T-helper 2 cell treated with Interferon-gamma antibody and Interleukin-4, amounts not matched to agents 100 ng/mL and 5 ng/mL, for 36 hours (primary cell): ENCODE results near the gene SIRT5. TPM values are rescaled to one million over a fixed set of nuclear protein-coding genes. Genes with fewer than 3 reads are reported as not detected.

ENCODE experiments used
- intact Hi-C: fragments of 100-400 bp; cut with micrococcal nuclease; formaldehyde crosslinking; loops from one replicate; pipeline ENCODE4 v1.15.1; 2023
- total RNA-seq: library from RNA; stranded (reverse); gene quantifications from 2 replicates; pipeline ENCODE4 v1.2.3, GENCODE V29; 2022

Gene SIRT5
- 9.0 and 9.4 TPM in 2 replicates for total RNA-seq

DNA sequence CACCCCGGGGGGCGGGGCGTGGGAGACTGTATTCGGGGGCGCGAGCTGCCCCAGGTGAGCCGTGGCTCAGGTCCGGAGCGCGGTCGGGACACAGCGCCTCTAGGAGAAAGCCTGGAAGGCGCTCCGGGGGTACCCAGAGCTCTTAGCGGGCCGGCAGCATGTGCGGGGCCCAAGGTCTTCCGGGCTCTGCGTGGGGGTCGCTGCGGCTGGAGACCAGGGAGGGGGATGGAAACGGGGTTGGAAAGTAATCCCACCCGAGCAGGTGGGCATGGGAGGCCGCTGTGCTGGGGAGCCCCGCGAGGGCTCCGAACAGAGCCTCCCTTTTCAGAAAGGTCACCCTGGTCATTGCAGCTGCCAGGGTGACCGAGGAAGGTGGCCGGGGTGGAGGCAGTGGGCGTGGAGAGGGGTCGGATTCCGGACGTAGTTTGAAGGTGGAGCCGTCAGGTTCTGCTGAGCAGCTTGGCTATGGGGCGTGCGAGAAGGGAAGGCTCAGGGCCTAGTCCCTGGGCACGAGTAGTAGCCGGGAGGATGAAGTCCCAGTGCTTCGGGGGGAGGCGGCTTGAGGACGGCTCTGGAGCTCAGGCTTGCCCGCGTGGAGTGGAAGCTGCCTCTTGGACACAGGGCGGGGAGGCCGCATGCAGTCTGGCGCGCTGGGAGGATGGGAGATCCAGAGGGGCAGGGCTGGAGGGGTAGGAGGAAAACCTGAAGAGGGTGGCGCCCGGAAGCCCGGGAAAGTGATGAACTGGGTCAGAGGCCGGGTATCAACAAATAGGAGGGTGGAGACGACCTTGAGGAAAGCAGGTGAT is at the start of gene SIRT5:
SIRT5 (plus strand) TSS at position 31 of the 806 bp plus-strand sequence. CDS start 9,510 bp downstream, outside the sequence.
- intact Hi-C loops: loop anchor here (1.0 to 10.0 kb wide), 12 partner anchors 18 to 1560 kb away; partner anchors contain the start of genes HIVEP1, MCUR1, NOL7 and RANBP9

GRCh38 chr6:13524801-13525508 is 49.4 kb upstream of the SIRT5 start:
- intact Hi-C loops: no loop called here

DNA sequence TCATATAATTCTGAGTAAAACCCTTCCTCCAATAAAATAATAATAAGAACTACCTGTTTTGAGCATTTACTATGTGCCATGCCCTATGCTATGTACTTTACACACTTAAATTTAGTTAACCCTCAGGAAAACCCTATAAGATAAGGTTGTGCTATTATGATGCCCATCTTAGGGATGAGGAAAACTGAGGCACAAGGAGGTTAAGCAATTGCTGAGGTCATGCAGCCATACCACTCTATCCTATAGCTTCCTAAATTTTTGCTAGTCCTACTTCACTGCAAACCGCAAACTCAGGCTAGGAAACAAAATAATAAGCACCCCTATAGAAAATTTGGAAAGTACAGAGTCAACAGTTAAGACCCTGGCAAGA is 48.1 kb upstream of the SIRT5 start:
- intact Hi-C loops: no loop called here

DNA sequence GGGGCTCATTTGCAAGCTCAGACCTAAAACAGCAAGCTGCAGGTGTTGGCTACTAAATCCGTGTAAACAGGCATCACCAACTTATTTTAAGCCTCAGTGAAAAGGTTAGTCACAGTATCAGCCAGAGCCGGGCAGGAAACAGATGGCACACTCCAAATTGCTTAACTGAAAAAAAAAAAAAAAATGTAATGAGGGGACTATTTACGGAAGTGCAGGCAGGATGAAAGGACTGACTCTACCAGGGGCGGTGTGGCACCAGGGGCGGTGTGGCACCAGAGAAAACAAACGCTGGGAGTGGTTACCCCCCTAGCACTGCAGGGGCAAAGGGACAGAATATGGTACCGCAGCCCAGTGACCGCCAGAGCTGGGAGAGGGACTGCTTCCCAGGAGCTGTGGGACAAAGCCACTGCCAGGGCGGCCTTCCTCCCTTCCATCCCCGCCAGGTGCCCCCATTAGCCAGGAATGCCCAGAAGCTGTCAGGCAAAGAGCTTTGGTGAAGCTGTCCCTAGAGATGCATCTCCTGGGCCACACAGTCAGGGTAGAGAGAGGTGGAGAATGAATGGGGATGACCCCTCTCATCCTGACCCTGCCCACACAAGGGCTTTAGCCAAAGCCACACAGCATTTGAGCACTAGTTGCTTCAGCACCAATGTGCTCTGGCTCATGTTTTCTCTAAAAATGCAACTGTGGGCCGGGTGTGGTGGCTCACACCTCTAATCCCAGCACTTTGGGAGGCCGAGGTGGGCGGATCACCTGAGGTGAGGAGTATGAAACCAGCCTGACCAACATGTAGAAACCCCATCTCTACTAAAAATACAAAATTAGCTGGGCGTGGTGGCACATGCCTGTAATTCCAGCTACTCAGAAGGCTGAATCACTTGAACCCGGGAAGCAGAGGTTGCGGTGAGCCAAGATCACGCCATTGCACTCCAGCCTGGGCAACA is 47.4 kb upstream of the SIRT5 start:
- intact Hi-C loops: no loop called here

DNA sequence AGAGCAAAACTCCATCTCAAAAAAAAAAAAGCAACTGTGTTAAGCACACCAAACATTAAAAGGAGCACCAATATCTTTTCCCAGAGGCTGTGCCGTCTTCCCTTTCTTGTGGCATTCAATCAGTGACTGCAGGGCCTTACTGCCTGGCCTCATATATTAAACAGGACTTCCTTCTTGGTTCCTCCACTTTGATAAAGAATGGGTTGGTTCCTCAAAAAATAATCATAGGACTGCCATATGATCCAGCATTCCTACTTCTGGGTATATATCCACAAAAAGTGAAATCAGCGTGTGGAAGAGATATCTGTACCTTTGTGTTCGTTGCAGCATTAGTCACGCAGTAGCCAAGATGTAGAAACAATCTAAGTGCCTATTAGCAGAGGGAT is 46.7 kb upstream of the SIRT5 start:
- intact Hi-C loops: no loop called here

- intact Hi-C loops: no loop called here
Measured at GRCh38 chr6:13528232-13528631, 46.2 kb upstream of the SIRT5 start.

- intact Hi-C loops: no loop called here
Measured at GRCh38 chr6:13528777-13529343, 45.5 kb upstream of the SIRT5 start.

- intact Hi-C loops: no loop called here
Measured at GRCh38 chr6:13531956-13532355, 42.4 kb upstream of the SIRT5 start.

- intact Hi-C loops: no loop called here
Measured at GRCh38 chr6:13534536-13534935, 39.9 kb upstream of the SIRT5 start.

GRCh38 chr6:13535306-13535705 is 39.1 kb upstream of the SIRT5 start:
- intact Hi-C loops: no loop called here

GRCh38 chr6:13536796-13537526 is 37.4 kb upstream of the SIRT5 start:
- intact Hi-C loops: no loop called here

DNA sequence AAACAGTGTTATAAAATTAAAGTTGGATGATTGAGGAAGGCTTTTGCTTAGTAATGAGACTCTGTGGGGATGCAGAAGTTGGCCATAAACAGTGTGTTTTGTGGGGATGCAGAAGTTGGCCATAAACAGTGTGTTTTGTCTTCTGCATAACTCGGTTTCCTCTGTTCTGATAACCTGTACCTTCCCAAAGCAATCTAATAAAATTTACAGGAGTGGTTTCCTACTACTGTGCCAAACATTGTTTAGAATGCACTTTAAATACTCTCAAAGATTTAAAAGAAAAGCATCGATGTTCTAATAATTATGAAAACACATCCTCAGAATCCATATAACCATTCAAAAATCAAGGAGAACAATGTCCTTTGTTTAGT is 36.9 kb upstream of the SIRT5 start:
- intact Hi-C loops: no loop called here

DNA sequence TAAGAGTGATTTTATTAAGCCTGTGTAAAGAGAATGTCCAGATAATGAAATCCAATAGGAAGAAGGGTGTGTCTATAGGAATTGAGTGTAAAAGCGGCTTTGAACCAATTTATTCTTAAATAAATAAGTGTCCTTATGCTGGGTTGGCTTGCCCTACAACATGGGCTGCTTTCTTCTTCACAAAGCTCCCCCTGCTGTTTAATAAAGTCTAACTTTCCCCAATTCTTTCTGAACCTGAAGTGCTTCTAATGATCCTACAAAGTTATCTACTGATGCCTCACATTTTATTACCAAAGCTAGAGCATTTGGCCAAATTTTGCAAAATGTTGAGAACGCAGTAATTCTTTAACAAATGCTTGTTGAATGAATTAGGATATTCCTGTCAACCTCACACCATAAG is 36.3 kb upstream of the SIRT5 start:
- intact Hi-C loops: loop anchor here (2.0 kb wide), 1 partner anchor 201 kb away; no protein-coding TSS in a partner anchor

GRCh38 chr6:13538600-13538999 is 35.8 kb upstream of the SIRT5 start:
- intact Hi-C loops: loop anchor here (2.0 kb wide), 1 partner anchor 202 kb away; no protein-coding TSS in a partner anchor

DNA sequence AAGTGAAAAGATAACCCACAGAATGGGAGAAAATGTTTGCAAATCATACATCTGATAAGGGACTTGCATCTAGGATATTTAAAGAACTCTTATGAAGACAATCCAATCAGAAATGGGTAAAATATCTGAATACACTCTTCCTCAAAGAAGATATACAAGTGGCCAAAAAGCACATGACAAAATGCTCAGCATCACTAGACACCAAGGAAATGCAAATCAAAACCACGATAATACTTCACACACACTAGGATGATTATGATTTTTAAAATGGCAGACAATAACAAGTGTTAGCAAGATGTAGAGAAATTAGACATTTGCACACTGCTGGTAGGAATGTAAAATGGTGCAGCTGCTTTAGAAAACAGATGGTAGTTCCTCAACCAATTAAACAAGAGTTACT is 34.8 kb upstream of the SIRT5 start:
- intact Hi-C loops: loop anchor here (2.0 kb wide), 1 partner anchor 203 kb away; no protein-coding TSS in a partner anchor

DNA sequence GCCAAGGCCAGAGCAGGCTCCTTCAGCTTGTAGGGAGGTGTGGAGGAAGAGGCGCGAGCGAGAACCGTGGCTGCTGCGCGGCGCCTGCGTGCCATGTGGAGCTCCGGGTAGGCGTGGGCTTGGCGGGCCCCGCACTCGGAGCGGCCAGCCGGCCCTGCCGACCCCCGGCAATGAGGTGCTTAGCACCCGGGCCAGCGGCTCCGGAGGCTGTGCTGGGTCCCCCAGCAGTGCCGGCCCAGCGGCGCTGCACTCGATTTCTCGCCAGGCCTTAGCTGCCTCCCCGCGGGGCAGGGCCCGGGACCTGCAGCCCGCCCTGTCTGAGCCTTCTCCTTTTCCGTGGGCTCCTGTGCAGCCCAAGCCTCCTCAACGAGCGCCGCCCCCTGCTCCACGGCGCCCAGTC is 32.9 kb upstream of the SIRT5 start:
- intact Hi-C loops: no loop called here

DNA sequence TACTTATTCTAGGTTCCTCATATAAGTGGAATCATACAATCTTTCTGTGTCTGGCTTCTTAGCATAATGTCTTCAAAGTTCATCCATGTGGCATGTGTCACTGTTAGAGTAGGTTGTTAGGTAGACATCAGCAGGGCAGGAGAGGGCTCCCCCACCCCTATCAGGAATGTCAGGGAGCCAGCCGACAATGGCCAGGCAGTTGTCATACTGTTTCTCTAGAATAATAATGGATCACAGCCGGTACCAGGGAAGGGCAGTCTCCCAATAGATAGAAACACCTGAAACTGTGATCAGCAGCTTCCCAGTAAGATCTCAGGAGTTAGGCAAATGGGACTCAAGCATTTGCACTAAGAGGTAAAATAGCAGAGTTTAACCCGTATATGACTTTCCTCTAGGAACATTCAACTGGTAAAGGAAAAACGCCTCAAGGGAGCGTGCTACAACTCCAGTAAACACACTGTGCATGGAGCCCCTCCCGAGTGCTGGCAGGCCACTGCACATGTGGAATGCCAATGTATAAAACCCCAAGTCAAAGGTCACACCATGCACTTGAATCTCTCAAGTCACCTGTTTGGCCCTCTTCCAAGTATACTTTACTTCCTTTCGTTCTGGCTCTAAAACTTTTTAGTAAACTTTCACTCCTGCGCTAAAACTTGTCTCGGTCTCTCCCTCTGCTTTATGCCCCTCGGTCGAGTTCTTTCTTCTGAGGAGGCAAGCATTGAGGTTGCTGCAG is 29.8 kb upstream of the SIRT5 start:
- intact Hi-C loops: no loop called here

- intact Hi-C loops: no loop called here
Measured at GRCh38 chr6:13545885-13546284, 28.5 kb upstream of the SIRT5 start.

- intact Hi-C loops: no loop called here
Measured at GRCh38 chr6:13548500-13549210, 25.7 kb upstream of the SIRT5 start.
